ENCODE measurements around the gene PCDHB1. TPM values are rescaled to one million over a fixed set of nuclear protein-coding genes. Genes with fewer than 3 reads are reported as not detected.

The PCDHB1 gene
- total RNA-seq, 1 experiment from 2014 or later: not detected

DNA sequence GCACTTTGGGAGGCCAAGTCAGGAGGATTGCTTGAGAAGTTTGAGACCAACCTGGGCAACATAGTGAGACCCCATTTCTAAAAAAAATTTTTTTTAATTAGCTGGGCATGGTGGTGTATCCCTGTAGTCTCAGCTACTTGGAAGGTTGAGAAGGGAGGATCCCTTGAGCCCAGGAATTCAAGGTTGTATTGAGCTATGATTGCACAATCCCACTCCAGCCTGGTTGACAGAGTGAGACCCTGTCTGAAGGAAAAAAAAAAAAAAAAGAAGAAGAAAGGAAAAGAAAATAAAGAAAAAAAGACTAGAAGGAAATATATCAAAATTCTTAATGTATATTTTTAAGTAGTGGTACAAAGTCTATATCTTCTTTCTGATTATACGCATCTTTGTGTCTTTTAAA, 28.8 kb upstream of the PCDHB1 start:
- Histone ChIP-seq H3K79me2 (ENCODE audit: low read depth) (no peaks in the 10 kb centered on the region), H3F3A (ENCODE audit: insufficient read depth, low read depth) (no peaks in the 10 kb centered on the region), H3K4me2 (no peak overlapping the region), H2AFZ (no peak overlapping the region), H3K27me3 (ENCODE audit: insufficient read depth, low read depth) (no peaks in the 10 kb centered on the region), H3K9me3 (ENCODE audit: insufficient read depth, low read depth) (no peaks in the 10 kb centered on the region), H3K27ac (no peak overlapping the region), H3K4me1 (replicated peaks; ENCODE audit: insufficient read depth) (no peaks in the 10 kb centered on the region), H3K36me3 (ENCODE audit: low read depth) (no peaks in the 10 kb centered on the region), H3K4me3 (no peak overlapping the region), H3K9me2 (ENCODE audit: insufficient read depth) (no peaks in the 10 kb centered on the region), H4K20me1 (ENCODE audit: insufficient read depth) (no peaks in the 10 kb centered on the region)
- DNase-seq: no peak
- CTCF ChIA-PET: no interaction called here
- POLR2A ChIA-PET (ENCODE audit: unreplicated experiment): no interaction called here
- intact Hi-C loops (cut with micrococcal nuclease; ENCODE audit: unreplicated experiment): no loop called here
- no TSS peak for BruUV-seq (replicated peaks)
- no peak for TF ChIP-seq EZH2 (IDR thresholded peaks at IDR 0.05; ENCODE audit: low read depth)
- TF ChIP-seq, protein P1, sequence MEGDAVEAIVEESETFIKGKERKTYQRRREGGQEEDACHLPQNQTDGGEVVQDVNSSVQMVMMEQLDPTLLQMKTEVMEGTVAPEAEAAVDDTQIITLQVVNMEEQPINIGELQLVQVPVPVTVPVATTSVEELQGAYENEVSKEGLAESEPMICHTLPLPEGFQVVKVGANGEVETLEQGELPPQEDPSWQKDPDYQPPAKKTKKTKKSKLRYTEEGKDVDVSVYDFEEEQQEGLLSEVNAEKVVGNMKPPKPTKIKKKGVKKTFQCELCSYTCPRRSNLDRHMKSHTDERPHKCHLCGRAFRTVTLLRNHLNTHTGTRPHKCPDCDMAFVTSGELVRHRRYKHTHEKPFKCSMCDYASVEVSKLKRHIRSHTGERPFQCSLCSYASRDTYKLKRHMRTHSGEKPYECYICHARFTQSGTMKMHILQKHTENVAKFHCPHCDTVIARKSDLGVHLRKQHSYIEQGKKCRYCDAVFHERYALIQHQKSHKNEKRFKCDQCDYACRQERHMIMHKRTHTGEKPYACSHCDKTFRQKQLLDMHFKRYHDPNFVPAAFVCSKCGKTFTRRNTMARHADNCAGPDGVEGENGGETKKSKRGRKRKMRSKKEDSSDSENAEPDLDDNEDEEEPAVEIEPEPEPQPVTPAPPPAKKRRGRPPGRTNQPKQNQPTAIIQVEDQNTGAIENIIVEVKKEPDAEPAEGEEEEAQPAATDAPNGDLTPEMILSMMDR (conservative IDR thresholded peaks at IDR 0.05): no peak

DNA sequence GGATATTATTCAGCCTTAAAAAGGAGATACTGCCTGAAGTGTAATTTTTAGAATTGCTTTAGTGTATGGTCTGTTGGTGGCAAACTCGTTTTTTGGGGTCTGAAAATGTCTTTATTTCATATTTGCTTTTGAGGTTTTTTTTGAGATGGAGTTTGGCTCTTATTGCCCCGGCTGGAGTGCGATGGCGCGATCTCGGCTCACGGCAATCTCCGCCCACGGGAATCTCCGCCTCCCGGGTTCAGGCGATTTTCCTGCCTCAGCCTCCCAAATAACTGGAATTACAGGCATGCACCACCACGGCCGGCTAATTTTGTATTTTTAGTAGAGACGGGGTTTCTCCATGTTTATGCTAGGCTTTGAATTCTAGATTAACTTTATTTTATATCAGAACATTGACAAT, 20.2 kb upstream of the PCDHB1 start:
- Histone ChIP-seq H3K79me2 (ENCODE audit: low read depth) (no peaks in the 10 kb centered on the region), H3K36me3 (ENCODE audit: low read depth) (no peaks in the 10 kb centered on the region), H3K9me3 (ENCODE audit: insufficient read depth, low read depth) (no peaks in the 10 kb centered on the region), H3K4me1 (replicated peaks; ENCODE audit: insufficient read depth) (no peaks in the 10 kb centered on the region), H3K4me2 (no peak overlapping the region), H3F3A (ENCODE audit: insufficient read depth, low read depth) (no peaks in the 10 kb centered on the region), H3K9me2 (ENCODE audit: insufficient read depth) (no peaks in the 10 kb centered on the region), H3K4me3 (no peak overlapping the region), H3K27ac (no peak overlapping the region), H2AFZ (no peak overlapping the region), H4K20me1 (ENCODE audit: insufficient read depth) (no peaks in the 10 kb centered on the region), H3K27me3 (ENCODE audit: insufficient read depth, low read depth) (no peaks in the 10 kb centered on the region)
- CTCF ChIA-PET: no interaction called here
- intact Hi-C loops (cut with micrococcal nuclease; ENCODE audit: unreplicated experiment): no loop called here
- no TSS peak for BruUV-seq (replicated peaks)
- POLR2A ChIA-PET (ENCODE audit: unreplicated experiment): no interaction called here
- DNase-seq: no peak
- no peak for TF ChIP-seq EZH2 (IDR thresholded peaks at IDR 0.05; ENCODE audit: low read depth)
- TF ChIP-seq, protein P1 (conservative IDR thresholded peaks at IDR 0.05): no peak

DNA sequence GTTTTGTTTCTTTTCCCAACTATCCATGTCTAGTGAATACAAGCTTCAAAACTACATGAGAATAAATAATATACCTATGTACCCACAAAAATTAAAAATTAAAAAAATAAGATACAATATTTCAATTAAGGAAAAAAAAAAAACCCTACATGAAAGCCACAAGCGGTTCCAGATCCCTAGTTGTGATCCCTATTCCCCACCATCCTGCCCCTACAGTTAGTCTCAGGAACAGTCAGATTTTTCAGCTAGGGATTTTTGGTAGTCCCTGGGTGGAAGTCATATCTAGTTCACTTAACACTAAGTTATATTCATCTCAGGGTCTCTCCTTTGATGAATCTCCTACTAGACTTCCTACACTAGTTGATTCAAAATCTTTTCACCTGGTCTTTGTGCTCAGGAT, 18.5 kb upstream of the PCDHB1 start:
- H3F3A ChIP-seq (ENCODE audit: insufficient read depth, low read depth): no peaks in the 10 kb centered on the region
- H3K27ac ChIP-seq: no peak overlapping the region
- no peaks in the 10 kb centered on the region for H3K27me3 ChIP-seq (ENCODE audit: insufficient read depth, low read depth)
- H4K20me1 ChIP-seq (ENCODE audit: insufficient read depth): no peaks in the 10 kb centered on the region
- no peak overlapping the region for H2AFZ ChIP-seq
- no peaks in the 10 kb centered on the region for H3K4me1 ChIP-seq (replicated peaks; ENCODE audit: insufficient read depth)
- no peak overlapping the region for H3K4me3 ChIP-seq
- no peak for DNase-seq
- intact Hi-C loops (cut with micrococcal nuclease; ENCODE audit: unreplicated experiment): no loop called here
- H3K4me2 ChIP-seq: no peak overlapping the region
- ChIA-PET POLR2A (ENCODE audit: unreplicated experiment) (interaction anchor here (0.6 kb wide), 1 partner anchor 44 kb away, joined by 6 read pairs; no protein-coding TSS in a partner anchor), CTCF (no interaction called here)
- no peaks in the 10 kb centered on the region for H3K9me2 ChIP-seq (ENCODE audit: insufficient read depth)
- no peak for TF ChIP-seq EZH2 (IDR thresholded peaks at IDR 0.05; ENCODE audit: low read depth)
- TF ChIP-seq, protein P1 (conservative IDR thresholded peaks at IDR 0.05): no peak
- no peaks in the 10 kb centered on the region for H3K79me2 ChIP-seq (ENCODE audit: low read depth)
- no peaks in the 10 kb centered on the region for H3K36me3 ChIP-seq (ENCODE audit: low read depth)
- no peaks in the 10 kb centered on the region for H3K9me3 ChIP-seq (ENCODE audit: insufficient read depth, low read depth)
- no TSS peak for BruUV-seq (replicated peaks)
